ENCODE measurements around the gene FCRL4.

DNA sequence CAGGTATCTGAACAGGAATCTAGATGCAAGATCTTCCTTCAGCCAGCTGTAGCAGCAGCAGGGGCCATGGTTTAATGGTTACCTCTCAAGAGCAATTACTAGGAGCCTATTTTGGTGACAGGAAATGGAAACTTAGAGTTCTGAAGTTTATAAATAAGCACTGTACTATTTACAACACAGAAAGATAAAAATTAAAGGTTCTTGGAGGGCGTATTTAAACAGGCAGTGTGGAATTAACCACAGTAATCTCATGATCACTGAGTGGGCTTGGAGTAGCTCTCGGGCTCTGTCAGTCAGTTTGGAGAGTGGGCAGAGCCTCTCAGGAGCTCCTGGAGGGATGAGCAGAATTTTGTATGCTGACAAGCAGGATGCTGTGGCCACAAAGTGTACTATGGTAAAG is 35.4 kb downstream of the FCRL4 start:
- no peak for TF ChIP-seq EP300 (IDR thresholded peaks at IDR 0.05)
- TF ChIP-seq POLR2A (IDR thresholded peaks at IDR 0.05) = no peak
- TF ChIP-seq CTCF (IDR thresholded peaks at IDR 0.05) = no peak

All from sigmoid colon (tissue), 4 donors.